Left ventricle myocardium superior (tissue), 1 donor: Measurements from ENCODE around the gene IFTAP. TPM values are rescaled to one million over a fixed set of nuclear protein-coding genes. Genes with fewer than 3 reads are reported as not detected.
"Not testable (repeated sequence)": the region's sequence is repeated elsewhere in the genome, so short reads cannot be mapped to it uniquely, and the experiment has no call there.

ENCODE experiments used
- ATAC-seq: fragments of 200-7000 bp; cut with Tn5 transposase; one replicate; pipeline ENCODE4 v1.9.1; 2020; ENCODE audit warnings: mild to moderate bottlenecking, moderate library complexity
- DNase-seq: peaks from one replicate; pipeline ENCODE4 v3.0.0-alpha.2; 2020
- intact Hi-C: fragments of 100-400 bp; cut with micrococcal nuclease; formaldehyde crosslinking; loops from one replicate; pipeline ENCODE4 v1.11.0; 2022
- total RNA-seq: library from RNA; stranded (reverse); fragmentation: NEBNext Ultra II Directional; extraction: Animal tissue kit (Norgen Biotek cat#: 25700); gene quantifications from one replicate; pipeline ENCODE4 v1.2.1, GENCODE V29; 2021
- donor health status: DM: no; HTN: yes; CAD: no; lungs with severe emphysema.

Gene IFTAP
- total RNA-seq, 1 donor from 2014 or later: 44.6 TPM

DNA sequence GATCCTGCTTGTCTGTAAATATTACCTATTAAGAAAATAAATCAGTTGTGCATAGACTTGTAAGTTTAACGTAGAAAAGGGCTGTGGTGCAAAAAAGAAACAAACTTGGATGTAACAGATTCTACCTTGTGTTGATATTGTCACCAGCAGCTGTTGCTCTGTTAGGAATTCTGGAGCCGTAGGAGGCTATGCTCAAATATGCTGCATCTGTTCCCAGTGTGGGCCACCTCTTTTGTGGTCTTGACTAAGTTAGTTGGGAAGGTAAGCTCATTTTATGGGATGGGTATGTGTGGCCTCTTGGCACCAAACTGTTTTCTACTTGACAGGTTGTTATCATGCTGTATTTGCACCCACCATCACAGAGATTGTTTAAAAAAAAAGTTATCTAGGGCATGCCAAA lies 33.2 kb downstream of the IFTAP start:
- intact Hi-C loops: loop anchor here (10.0 kb wide), 1 partner anchor 63 kb away; the partner anchor contains the start of gene RAG1
- DNase-seq (no peak), ATAC-seq (no peak)

GRCh38 chr11:36628141-36628540 lies 33.8 kb downstream of the IFTAP start:
- ATAC-seq: no peak
- intact Hi-C loops: loop anchor here (10.0 kb wide), 1 partner anchor 63 kb away; the partner anchor contains the start of gene RAG1
- DNase-seq: no peak

DNA sequence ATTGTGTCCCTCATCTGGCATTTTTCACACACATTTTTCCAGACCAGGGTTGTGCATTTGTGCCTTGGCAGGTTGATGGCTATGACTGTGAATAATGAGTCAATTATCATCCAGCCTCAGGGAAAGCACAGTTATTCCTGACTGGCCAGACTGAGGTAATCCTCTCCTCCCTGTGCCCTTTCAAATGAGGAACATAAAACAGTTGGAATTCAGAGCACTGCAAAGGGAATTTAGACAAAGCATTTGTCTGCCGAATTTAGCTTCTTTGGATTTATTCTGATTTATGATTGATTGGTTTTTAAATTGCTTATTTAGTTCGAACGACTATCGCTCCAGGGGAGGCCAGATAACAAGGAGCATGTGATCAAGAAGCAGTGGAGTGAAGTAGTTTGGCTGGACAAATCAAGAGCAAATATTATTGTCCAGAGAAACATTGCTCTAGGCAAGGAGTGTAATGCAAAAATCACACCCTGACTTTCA lies 34.5 kb downstream of the IFTAP start:
- ATAC-seq (no peak), DNase-seq (no peak)
- intact Hi-C loops: loop anchor here (10.0 kb wide), 1 partner anchor 64 kb away; the partner anchor contains the start of gene RAG1

DNA sequence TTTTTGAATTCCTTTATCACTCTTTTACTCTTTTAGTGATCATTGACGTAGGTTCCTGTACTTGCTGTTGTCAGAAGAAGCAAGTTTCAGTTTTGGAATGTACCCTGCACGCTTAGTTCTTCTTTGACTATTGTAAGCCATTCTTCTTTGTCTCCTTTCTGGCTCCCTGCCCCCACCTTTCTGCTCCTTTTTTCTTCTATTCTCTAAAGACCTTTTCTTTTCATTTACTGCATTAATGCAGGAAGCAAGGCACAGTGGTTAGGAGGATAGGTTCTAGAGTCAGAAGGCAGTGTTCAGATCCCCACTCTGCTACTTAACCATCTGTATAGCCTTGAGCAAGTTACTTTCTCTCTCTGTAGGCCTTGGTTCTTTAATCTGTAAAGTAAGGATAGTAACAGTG lies 37.5 kb downstream of the IFTAP start:
- ATAC-seq: no peak
- intact Hi-C loops: no loop called here
- no peak for DNase-seq

DNA sequence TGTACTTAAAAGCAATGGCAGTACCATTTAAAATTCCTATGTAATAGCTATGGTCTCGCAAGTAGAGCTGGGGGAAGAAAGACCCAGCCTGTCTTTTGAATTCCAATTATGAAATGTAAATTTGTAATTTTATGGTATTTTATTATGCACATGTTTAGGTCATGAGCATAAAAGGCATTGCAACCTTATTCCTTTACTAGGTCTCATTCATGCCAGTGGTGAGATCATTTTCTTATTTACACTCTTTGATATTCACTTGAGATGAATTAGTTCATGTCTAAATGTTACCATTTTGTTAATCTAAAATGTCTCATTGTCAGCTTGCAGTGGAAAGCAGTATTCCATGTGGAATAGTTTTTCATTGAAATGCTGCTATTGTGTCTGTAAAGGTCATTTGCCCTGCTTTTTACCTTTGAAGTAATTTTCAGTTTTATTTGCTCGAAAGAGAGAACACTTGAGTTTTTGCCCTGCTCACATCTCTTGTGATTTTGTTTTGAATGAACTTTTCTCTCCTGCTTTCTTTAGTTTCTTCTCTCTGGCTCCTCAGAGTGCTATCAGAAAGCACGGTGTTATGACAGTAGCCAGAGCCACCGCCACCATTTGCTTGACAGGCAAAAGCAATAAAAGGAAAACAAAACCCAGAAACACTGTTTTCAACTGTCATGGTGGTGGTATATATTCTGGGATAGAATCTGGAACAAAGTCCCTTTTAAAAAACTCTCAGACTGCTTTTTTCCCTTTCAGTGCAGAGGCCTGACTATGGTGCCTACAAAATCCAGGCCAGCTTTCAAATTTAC lies 41.0 kb downstream of the IFTAP start:
- ATAC-seq (no peak), DNase-seq (no peak)
- intact Hi-C loops: no loop called here

- intact Hi-C loops: no loop called here
- ATAC-seq (no peak), DNase-seq (no peak)
Observed at GRCh38 chr11:36638556-36638955, 44.3 kb downstream of the IFTAP start.

GRCh38 chr11:36657610-36658267 lies 63.4 kb downstream of the IFTAP start:
- ATAC-seq: no peak
- no peak for DNase-seq
- intact Hi-C loops: no loop called here

DNA sequence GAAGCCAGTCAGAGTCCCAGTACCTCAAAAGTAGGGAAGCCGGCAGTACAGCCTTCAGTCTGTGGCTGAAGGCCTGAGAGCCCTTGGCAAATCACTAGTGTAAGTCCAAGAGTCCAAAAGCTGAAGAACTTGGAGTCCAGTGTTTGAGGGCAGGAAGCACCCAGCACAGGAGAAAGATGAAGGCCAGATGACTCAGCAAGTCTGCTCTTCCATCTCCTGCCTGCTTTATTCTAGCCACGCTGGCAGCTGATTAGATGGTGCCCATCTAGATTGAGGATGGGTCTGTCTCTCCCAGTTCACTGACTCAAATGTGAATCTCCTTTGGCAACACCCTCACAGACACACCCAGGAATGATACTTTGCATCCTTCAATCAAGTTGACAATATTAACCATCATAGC lies 67.1 kb downstream of the IFTAP start:
- DNase-seq, intact Hi-C loops, ATAC-seq: not testable (repeated sequence)

DNA sequence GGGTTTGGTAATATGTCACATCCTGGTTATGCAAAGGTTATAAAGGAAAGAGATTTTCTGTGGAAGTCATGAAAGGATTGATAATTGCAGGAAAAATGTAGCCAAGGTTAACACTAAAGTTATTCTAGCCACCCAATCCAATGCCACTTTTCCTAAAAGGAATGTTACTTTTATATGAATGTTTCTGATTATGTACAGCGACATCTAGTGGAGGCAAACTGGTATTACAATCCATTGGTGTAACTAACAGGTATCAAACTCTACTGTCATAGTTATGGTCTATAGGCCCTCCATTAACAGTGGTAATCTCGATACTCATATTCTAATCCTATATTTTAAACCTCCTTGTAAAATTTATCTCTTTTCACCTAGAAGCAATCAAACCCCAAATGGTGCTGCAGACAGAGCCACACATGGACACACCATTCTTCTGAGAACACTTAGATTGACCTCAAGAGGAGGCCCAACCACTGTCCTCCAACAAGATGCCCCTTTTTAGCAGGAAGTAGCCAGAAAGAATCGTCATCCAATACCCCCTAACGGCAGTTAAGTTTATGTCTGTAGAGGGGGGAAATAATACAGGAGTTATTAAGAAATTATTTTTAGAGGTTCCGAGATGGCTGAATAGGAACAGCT lies 78.6 kb downstream of the IFTAP start:
- DNase-seq: no peak
- no peak for ATAC-seq
- intact Hi-C loops: loop anchor here (1.0 kb wide), 1 partner anchor 109 kb away; no protein-coding TSS in a partner anchor

GRCh38 chr11:36679547-36679946 lies 85.2 kb downstream of the IFTAP start:
- DNase-seq, intact Hi-C loops, ATAC-seq: not testable (repeated sequence)

DNA sequence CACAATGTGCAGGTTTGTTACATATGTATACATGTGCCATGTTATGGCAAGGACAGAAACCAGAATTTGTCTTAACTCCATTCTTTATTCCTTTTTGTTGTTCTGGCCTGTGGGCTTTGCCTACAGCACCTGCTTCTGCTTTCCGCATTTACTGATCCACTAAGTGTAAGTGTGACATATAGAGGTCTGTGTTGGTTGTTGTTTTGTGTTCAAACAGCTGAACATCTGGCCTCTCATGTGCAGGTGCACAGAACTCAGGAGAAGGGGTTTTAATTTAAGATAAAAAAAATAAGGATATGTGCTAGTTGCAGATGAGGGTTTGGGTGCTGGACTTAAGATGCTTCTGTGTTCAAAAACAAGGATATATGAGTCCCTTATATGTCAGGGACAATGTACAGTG lies 89.5 kb downstream of the IFTAP start:
- intact Hi-C loops: no loop called here
- DNase-seq: no peak
- ATAC-seq: no peak

DNA sequence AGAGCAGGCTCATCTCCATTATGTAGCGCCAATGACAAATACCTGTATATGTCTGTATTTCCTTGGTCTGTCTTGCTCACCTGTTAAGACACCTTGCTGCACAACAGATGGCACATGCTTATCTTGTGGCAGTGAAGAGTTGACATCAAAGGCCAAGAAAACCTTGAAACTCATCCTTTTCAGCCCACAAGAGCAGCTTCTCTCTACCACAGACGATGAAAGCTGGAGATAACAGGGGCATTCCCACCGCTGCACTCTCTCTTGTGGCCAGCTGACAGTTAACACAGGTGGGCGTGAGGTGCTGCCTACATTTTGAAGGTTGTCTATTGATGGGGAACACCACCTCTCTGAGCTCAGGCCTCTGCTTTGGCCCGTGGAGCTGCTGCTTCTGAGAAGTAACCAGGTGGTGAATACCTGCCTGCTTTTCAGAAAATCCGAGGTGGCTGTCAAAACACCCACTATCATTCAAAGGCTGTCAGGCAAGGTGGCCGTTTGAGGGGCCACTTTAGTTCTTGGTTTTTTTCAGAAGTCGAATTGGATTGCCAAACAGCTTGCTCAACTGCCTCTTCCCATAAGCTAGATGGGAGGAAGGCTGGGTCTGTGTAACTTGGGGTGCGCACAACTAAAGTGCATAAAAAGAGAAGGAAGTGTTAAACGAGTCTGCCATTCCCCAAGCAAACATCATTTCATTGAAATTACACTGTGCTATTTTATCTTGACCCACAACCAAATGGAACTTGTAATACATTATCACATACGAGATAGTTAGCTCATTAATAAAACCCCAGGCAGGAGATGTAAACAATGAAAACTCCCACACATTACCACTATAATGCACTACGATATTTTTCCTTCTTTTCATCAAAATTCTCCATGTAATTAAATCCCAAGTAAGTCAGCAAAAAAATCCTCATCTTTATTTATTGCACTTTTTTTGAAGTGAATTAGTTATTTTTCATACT lies 90.8 kb downstream of the IFTAP start:
- ATAC-seq: no peak
- no peak for DNase-seq
- intact Hi-C loops: no loop called here

DNA sequence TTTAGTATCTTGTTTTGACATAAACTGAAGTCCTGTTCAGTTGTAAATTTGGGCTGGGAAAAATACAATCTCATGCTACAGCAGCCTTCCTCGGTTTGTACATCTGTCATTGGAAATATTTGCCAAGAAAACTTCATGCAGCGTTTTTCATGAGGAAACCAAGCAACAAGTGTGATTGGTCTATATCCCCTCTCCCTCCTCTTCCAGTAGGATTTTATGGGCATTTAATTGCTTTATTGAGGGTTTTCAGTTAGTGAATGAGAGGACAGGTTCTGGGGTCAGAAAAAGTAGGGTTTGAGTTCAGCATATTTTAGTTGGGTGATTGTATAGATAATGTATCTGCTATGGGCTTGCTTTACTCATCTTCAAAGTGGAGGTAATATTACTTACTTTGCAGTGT lies 93.8 kb downstream of the IFTAP start:
- ATAC-seq (no peak), DNase-seq (no peak)
- intact Hi-C loops: no loop called here

DNA sequence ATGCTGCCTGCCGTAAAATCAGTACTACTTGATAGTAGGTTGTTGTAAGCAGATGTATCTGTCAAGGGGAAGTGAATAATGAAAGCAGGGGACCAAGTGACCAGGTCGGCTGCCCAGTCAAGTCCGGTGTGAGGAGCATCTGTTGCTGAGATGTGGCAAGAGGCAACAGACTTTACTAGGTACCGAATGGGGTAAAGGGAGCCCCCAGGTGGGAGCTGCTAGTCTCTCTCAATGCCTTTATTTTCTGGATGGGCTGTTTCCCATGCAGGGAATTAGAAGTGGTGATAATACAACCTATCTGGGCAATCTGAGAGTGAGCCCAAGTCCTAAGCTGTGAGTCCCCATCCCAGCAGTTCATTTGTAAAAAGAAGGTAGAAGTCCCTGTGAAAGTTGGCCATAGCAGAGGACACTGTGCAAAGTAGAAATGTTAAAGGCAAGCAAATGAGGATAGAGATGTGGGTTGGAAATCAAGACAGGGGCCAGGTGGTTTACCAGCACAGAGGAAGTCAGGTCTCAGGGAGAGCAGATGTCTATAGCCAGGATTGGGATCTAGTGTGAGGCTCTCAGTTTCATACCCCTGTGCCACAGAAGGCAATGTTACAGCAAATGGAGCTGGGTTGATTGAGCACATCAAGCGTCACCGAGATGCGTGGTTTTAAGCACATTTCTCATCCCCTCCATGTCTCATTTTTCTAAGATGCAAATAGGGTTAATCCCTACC lies 94.4 kb downstream of the IFTAP start:
- intact Hi-C loops: no loop called here
- ATAC-seq (no peak), DNase-seq (no peak)

GRCh38 chr11:36689442-36689841 lies 95.1 kb downstream of the IFTAP start:
- intact Hi-C loops: no loop called here
- ATAC-seq: no peak
- DNase-seq: no peak

DNA sequence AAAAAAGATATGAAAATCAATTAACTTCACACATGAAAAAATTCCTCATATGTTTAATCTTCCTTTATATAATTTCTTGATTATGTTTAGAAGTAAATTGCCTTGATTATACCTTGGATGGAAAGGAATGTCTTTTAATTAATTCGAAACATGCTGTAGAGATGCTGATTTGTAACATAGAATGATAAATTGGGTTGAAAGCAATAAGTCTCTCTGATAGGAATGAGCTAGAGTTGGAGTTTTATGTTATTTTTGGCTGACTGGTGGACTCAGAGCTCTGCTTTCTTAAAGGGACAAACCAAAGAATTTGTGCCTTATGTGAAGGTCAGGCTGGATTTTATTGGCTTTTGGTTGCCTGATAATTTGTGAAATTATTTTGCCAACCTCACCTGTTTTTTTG lies 98.4 kb downstream of the IFTAP start:
- no peak for ATAC-seq

DNA sequence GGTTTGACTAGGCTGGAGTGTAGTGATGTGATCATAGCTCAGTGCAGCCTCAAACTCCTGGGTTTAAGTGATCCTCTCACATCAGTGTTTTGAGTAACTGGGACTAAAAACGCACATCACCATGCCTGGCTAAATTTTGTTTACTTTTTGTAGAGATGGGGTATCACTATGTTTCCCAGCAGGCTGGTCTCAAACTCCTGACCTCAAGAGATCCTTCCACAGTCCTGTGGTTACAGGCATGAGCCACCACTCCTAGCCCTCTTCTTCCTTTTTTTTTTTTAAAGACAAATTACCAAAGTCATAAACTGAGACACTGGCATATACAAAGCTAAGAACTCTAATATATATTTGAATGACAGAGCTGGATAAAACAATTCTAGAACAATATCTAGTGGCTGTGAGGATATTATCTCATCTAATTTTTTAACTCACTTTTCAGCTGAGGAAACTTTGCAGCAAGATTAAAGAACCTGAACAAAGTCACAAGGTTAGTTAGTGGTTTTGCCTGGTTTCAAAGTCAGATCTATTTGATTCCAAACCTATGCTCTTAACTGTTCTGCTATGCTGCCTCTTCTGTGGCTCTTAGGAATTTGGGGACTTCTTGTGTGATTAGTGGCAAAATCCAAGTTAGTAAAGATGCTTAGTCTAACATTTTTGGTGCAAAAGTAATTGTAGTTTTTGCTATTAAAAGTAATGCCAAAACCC lies 99.0 kb downstream of the IFTAP start:
- ATAC-seq (no peak), DNase-seq (no peak)
- intact Hi-C loops: no loop called here

More for the DNA sequence above, 98.4 kb downstream of the IFTAP start:
- intact Hi-C loops: no loop called here
- DNase-seq: no peak

DNA sequence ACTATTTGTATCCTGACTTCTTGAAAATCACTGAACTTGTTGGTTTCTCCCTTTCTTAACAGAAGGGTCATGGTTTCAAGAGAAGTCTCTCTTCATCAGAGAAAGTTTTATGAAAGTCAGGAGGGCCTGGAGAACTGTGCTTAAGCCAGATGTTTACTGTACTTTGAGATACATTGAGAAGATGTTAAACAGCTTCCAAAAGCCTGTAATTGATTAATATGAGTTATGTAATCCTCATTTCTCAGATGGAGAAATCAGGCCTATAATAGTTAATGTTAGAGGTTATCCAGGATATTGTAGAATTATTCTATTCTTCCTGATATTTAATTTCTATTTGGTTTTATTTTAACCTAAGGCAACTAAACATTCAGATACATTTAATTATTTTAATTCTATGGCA lies 100.8 kb downstream of the IFTAP start:
- DNase-seq (no peak), ATAC-seq (no peak)
- intact Hi-C loops: no loop called here
